HEK293 (cell line): ENCODE data around the gene PLEKHS1.

Experiments
- CTCF ChIA-PET: fragments of 350-600 bp; formaldehyde crosslinking; extraction: SDS; loops from one replicate; lab custom pipeline; 2021; ENCODE audit warnings: antibody characterized with exemption; lab: Yijun Ruan, JAX
- POLR2A ChIA-PET: fragments of 300-600 bp; formaldehyde crosslinking; extraction: SDS; loops from one replicate; lab custom pipeline; 2020; ENCODE audit warnings: antibody characterized with exemption, inconsistent platforms; lab: Yijun Ruan, JAX
- H3K27ac ChIP-seq: fragments of 200-500 bp; sonication (Bioruptor generic); 2 replicates; pipeline ENCODE4 v1.5.1; 2014; ENCODE audit warnings: low read depth, low read length, control low read depth, inconsistent platforms; ENCODE audit errors: extremely low read depth
- H3K36me3 ChIP-seq, 2 experiments: fragments of 200-500 bp in 1 of 2; sonication (Bioruptor generic) in 1 of 2; 1 replicate in 1 of 2; 2 replicates in 1 of 2; pipeline ENCODE4 v1.5.1; 2014 to 2017; ENCODE audit warnings: inconsistent platforms in 2 of 2, low read length in 2 of 2; ENCODE audit not compliant: control insufficient read depth in 2 of 2, insufficient read depth in 1 of 2
- H3K4me1 ChIP-seq: fragments of 200-500 bp; sonication (Bioruptor generic); 2 replicates; pipeline ENCODE4 v1.5.1; 2014; ENCODE audit warnings: mild to moderate bottlenecking, low read length, inconsistent platforms; ENCODE audit not compliant: control insufficient read depth, insufficient read depth
- H3K4me3 ChIP-seq: 2 replicates; pipeline ENCODE4 v1.5.1; 2011; ENCODE audit warnings: low read depth, mild to moderate bottlenecking, control low read depth, low read length, moderate library complexity
- H3K9me3 ChIP-seq: fragments of 200-500 bp; sonication (Bioruptor generic); 2 replicates; pipeline ENCODE4 v1.5.1; 2014; ENCODE audit warnings: low read depth, low read length, inconsistent platforms; ENCODE audit not compliant: control insufficient read depth, insufficient read depth
- IKZF3 ChIP-seq: fragments of 450-650 bp; IDR thresholded peaks from 2 replicates; pipeline ENCODE4 v1.5.0; 2018; ENCODE audit warnings: missing biosample characterization, mild to moderate bottlenecking, missing genetic modification characterization, moderate library complexity
- KLF8 ChIP-seq: fragments of 450-650 bp; formaldehyde crosslinking; IDR thresholded peaks from 2 replicates; pipeline ENCODE4 v1.5.1; 2016; ENCODE audit warnings: missing biosample characterization, missing genetic modification characterization
- MZF1 ChIP-seq: fragments of 450-650 bp; formaldehyde crosslinking; IDR thresholded peaks from 2 replicates; pipeline ENCODE4 v1.5.1; 2017; ENCODE audit warnings: missing biosample characterization, missing genetic modification characterization, borderline replicate concordance
- RBAK ChIP-seq: fragments of 450-650 bp; formaldehyde crosslinking; IDR thresholded peaks from 2 replicates; pipeline ENCODE4 v1.5.1; 2016; ENCODE audit warnings: missing biosample characterization, missing genetic modification characterization
- SP3 ChIP-seq: fragments of 450-650 bp; formaldehyde crosslinking; IDR thresholded peaks from 2 replicates; pipeline ENCODE4 v1.5.1; 2016; ENCODE audit warnings: missing biosample characterization, missing genetic modification characterization
- ZBTB20 ChIP-seq: fragments of 450-650 bp; formaldehyde crosslinking; IDR thresholded peaks from 2 replicates; pipeline ENCODE4 v1.5.1; 2016; ENCODE audit warnings: missing biosample characterization, missing genetic modification characterization
- ZNF157 ChIP-seq: fragments of 450-650 bp; formaldehyde crosslinking; IDR thresholded peaks from 2 replicates; pipeline ENCODE4 v1.5.1; 2016; ENCODE audit warnings: missing biosample characterization, missing genetic modification characterization
- ZNF211 ChIP-seq: fragments of 450-650 bp; formaldehyde crosslinking; IDR thresholded peaks from 2 replicates; pipeline ENCODE4 v1.5.1; 2016; ENCODE audit warnings: low read depth, missing biosample characterization, missing genetic modification characterization
- ZNF214 ChIP-seq: fragments of 450-650 bp; formaldehyde crosslinking; IDR thresholded peaks from 2 replicates; pipeline ENCODE4 v1.5.1; 2017; ENCODE audit warnings: missing biosample characterization, mild to moderate bottlenecking, missing genetic modification characterization, borderline replicate concordance
- ZNF24 ChIP-seq: fragments of 450-650 bp; formaldehyde crosslinking; IDR thresholded peaks from 2 replicates; pipeline ENCODE4 v1.5.1; 2016; ENCODE audit warnings: missing biosample characterization, missing genetic modification characterization
- ZNF248 ChIP-seq: fragments of 450-650 bp; formaldehyde crosslinking; IDR thresholded peaks from 2 replicates; pipeline ENCODE4 v1.5.1; 2017; ENCODE audit warnings: missing biosample characterization, missing genetic modification characterization
- ZNF274 ChIP-seq, 2 experiments: fragments of 200-500 bp in 1 of 2; fragments of 450-650 bp in 1 of 2; sonication (Bioruptor generic) in 1 of 2; formaldehyde crosslinking in 1 of 2; IDR thresholded peaks; 2 replicates each; pipeline versions ENCODE4 v1.5.1 to v1.6.1; 2014 to 2016; ENCODE audit warnings: borderline replicate concordance in 1 of 2, inconsistent platforms in 1 of 2, low read length in 1 of 2, missing biosample characterization in 1 of 2, missing genetic modification characterization in 1 of 2
- ZNF354C ChIP-seq: fragments of 450-650 bp; formaldehyde crosslinking; IDR thresholded peaks from 2 replicates; pipeline ENCODE4 v1.5.1; 2016; ENCODE audit warnings: missing biosample characterization, missing genetic modification characterization, low read depth, borderline replicate concordance
- ZNF37A ChIP-seq: fragments of 450-650 bp; IDR thresholded peaks from 2 replicates; pipeline ENCODE4 v1.5.1; 2018; ENCODE audit warnings: missing biosample characterization, missing genetic modification characterization
- ZNF391 ChIP-seq: fragments of 450-650 bp; formaldehyde crosslinking; IDR thresholded peaks from 2 replicates; pipeline ENCODE4 v1.5.1; 2016; ENCODE audit warnings: low read depth, missing biosample characterization, missing genetic modification characterization, borderline replicate concordance
- ZNF473 ChIP-seq: fragments of 450-650 bp; formaldehyde crosslinking; IDR thresholded peaks from 2 replicates; pipeline ENCODE4 v1.5.1; 2017; ENCODE audit warnings: missing biosample characterization, missing genetic modification characterization
- ZNF501 ChIP-seq: fragments of 450-650 bp; formaldehyde crosslinking; IDR thresholded peaks from 2 replicates; pipeline ENCODE4 v1.5.1; 2016; ENCODE audit warnings: missing biosample characterization, missing genetic modification characterization
- ZNF623 ChIP-seq: fragments of 450-650 bp; formaldehyde crosslinking; IDR thresholded peaks from 2 replicates; pipeline ENCODE4 v1.5.1; 2016; ENCODE audit warnings: missing biosample characterization, missing genetic modification characterization
- ZNF76 ChIP-seq: fragments of 450-650 bp; formaldehyde crosslinking; IDR thresholded peaks from 2 replicates; pipeline ENCODE4; 2016; ENCODE audit warnings: low read depth, missing biosample characterization, missing genetic modification characterization, borderline replicate concordance
- TF ChIP-seq, protein P1 (sequence below): fragments of 450-650 bp; formaldehyde crosslinking; conservative IDR thresholded peaks from 2 replicates; pipeline ENCODE4 v1.5.1; 2016; ENCODE audit warnings: low read depth, missing biosample characterization, missing genetic modification characterization
- TF ChIP-seq, protein P2 (sequence below): sonication (generic); formaldehyde crosslinking; IDR thresholded peaks from 2 replicates; pipeline ENCODE4 v1.8.1; 2022; ENCODE audit warnings: mild to moderate bottlenecking, moderate library complexity, missing genetic modification reagents
- TF ChIP-seq, protein P3 (sequence below): fragments of 450-650 bp; formaldehyde crosslinking; IDR thresholded peaks from 2 replicates; pipeline ENCODE4 v1.5.1; 2017; ENCODE audit warnings: missing biosample characterization, missing genetic modification characterization

Gene PLEKHS1

DNA sequence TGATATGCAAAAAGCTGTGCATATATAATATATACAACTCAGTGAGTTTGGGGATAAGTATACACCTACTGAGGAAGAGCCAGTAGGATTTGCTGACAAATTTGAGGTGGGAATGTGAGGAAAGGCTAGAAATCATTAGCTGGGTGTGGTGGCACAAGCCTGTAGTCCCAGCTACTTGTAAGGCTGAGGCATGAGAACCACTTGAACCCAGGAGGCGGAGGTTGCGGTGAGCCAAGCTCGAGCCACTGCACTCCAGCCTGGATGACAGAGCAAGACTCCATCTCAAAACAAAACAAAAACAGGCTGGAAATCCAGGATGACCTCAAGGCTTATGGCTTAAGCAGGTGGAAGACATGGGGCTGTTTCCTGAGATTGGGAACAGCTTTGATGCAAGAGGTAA, 10.6 kb upstream of the PLEKHS1 start (continued):
- TF ChIP-seq ZNF76 (tag by site-specific recombination) (no peak), RBAK (tag by site-specific recombination) (no peak), ZNF623 (tag by site-specific recombination) (no peak)
- TF ChIP-seq, all 188 proteins: peak for 0

GRCh38 chr10:113742466-113742865, 9.0 kb upstream of the PLEKHS1 start:
- no peak overlapping the region for H3K4me3 ChIP-seq
- ChIA-PET POLR2A (no interaction called here), CTCF (no interaction called here)
- no peaks in the 10 kb centered on the region for H3K9me3 ChIP-seq
- H3K27ac ChIP-seq: no peak overlapping the region
- H3K4me1 ChIP-seq: no peaks in the 10 kb centered on the region; the same call in 1 of the 2 replicates
- peak; percentile 96 for TF ChIP-seq ZNF37A (tag by site-specific recombination)
- TF ChIP-seq KLF8 (tag by site-specific recombination): no peak
- TF ChIP-seq, protein P1, sequence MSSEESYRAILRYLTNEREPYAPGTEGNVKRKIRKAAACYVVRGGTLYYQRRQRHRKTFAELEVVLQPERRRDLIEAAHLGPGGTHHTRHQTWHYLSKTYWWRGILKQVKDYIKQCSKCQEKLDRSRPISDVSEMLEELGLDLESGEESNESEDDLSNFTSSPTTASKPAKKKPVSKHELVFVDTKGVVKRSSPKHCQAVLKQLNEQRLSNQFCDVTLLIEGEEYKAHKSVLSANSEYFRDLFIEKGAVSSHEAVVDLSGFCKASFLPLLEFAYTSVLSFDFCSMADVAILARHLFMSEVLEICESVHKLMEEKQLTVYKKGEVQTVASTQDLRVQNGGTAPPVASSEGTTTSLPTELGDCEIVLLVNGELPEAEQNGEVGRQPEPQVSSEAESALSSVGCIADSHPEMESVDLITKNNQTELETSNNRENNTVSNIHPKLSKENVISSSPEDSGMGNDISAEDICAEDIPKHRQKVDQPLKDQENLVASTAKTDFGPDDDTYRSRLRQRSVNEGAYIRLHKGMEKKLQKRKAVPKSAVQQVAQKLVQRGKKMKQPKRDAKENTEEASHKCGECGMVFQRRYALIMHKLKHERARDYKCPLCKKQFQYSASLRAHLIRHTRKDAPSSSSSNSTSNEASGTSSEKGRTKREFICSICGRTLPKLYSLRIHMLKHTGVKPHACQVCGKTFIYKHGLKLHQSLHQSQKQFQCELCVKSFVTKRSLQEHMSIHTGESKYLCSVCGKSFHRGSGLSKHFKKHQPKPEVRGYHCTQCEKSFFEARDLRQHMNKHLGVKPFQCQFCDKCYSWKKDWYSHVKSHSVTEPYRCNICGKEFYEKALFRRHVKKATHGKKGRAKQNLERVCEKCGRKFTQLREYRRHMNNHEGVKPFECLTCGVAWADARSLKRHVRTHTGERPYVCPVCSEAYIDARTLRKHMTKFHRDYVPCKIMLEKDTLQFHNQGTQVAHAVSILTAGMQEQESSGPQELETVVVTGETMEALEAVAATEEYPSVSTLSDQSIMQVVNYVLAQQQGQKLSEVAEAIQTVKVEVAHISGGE (tag by site-specific recombination): no peak
- no peak for TF ChIP-seq ZNF211 (tag by site-specific recombination)
- H3K36me3 ChIP-seq: no peaks in the 10 kb centered on the region

GRCh38 chr10:113743594-113743993, 7.9 kb upstream of the PLEKHS1 start:
- CTCF ChIA-PET: interaction anchor here (0.6 kb wide), 1 partner anchor 128 kb away, joined by 5 read pairs; no protein-coding TSS in a partner anchor
- Histone ChIP-seq H3K27ac (no peak overlapping the region), H3K4me1 (no peaks in the 10 kb centered on the region; the same call in 1 of the 2 replicates), H3K36me3 (no peaks in the 10 kb centered on the region), H3K9me3 (no peaks in the 10 kb centered on the region), H3K4me3 (no peak overlapping the region)
- TF ChIP-seq ZNF473 (tag by site-specific recombination) (no peak), ZNF37A (tag by site-specific recombination) (no peak), ZNF274 (IDR thresholded peaks at IDR 0.05; ENCODE audit: low read length) (no peak), ZNF274 (tag by site-specific recombination; IDR thresholded peaks at IDR 0.05; ENCODE audit: borderline replicate concordance) (no peak), ZNF24 (tag by site-specific recombination) (no peak), ZNF248 (tag by site-specific recombination) (no peak), SP3 (tag by site-specific recombination) (no peak), ZNF501 (tag by site-specific recombination) (no peak), ZNF157 (tag by site-specific recombination) (no peak), ZNF214 (tag by site-specific recombination) (no peak), ZBTB20 (no peak), ZNF391 (tag by site-specific recombination) (no peak), ZNF354C (tag by site-specific recombination) (no peak), IKZF3 (tag by site-specific recombination) (no peak), MZF1 (tag by site-specific recombination) (no peak)
- TF ChIP-seq, protein P2, sequence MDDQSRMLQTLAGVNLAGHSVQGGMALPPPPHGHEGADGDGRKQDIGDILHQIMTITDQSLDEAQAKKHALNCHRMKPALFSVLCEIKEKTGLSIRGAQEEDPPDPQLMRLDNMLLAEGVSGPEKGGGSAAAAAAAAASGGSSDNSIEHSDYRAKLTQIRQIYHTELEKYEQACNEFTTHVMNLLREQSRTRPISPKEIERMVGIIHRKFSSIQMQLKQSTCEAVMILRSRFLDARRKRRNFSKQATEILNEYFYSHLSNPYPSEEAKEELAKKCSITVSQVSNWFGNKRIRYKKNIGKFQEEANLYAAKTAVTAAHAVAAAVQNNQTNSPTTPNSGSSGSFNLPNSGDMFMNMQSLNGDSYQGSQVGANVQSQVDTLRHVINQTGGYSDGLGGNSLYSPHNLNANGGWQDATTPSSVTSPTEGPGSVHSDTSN (CRISPR knock-in tag): no peak
- TF ChIP-seq, protein P3, sequence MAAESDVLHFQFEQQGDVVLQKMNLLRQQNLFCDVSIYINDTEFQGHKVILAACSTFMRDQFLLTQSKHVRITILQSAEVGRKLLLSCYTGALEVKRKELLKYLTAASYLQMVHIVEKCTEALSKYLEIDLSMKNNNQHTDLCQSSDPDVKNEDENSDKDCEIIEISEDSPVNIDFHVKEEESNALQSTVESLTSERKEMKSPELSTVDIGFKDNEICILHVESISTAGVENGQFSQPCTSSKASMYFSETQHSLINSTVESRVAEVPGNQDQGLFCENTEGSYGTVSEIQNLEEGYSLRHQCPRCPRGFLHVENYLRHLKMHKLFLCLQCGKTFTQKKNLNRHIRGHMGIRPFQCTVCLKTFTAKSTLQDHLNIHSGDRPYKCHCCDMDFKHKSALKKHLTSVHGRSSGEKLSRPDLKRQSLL (tag by site-specific recombination): no peak
- POLR2A ChIA-PET: no interaction called here
